Calu3 (cell line): Measurements from ENCODE around the gene KCNIP4. TPM values are rescaled to one million over a fixed set of nuclear protein-coding genes. Genes with fewer than 3 reads are reported as not detected.

Experiments
- BruUV-seq: library from RNA; stranded (reverse); fragments of 400-500 nt; replicated peaks from 2 replicates; lab custom pipeline; 2021; lab: Mats Ljungman, UMichigan
- CTCF ChIA-PET: fragments of 300-600 bp; sonication (Branson Sonifier 250); formaldehyde crosslinking; loops from one replicate; lab custom pipeline; 2022; ENCODE audit warnings: antibody characterized with exemption; lab: Charles Lee
- DNase-seq: peaks from one replicate; pipeline ENCODE4 v3.0.0; 2022
- H3K27ac Mint-ChIP-seq: one replicate; pipeline ENCODE4 v1.8.0; 2022; ENCODE audit warnings: mixed read lengths; ENCODE audit not compliant: unreplicated experiment
- H3K27me3 Mint-ChIP-seq: one replicate; pipeline ENCODE4 v1.8.0; 2022; ENCODE audit warnings: mixed read lengths; ENCODE audit not compliant: unreplicated experiment
- H3K36me3 Mint-ChIP-seq: one replicate; pipeline ENCODE4 v1.8.0; 2022; ENCODE audit warnings: mild to moderate bottlenecking, moderate library complexity, mixed read lengths; ENCODE audit not compliant: insufficient read depth, unreplicated experiment
- H3K4me1 Mint-ChIP-seq: one replicate; pipeline ENCODE4 v1.8.0; 2022; ENCODE audit warnings: mild to moderate bottlenecking, low read depth, mixed read lengths; ENCODE audit not compliant: unreplicated experiment
- H3K4me3 Mint-ChIP-seq: one replicate; pipeline ENCODE4 v1.8.0; 2022; ENCODE audit warnings: mild to moderate bottlenecking, low read depth, moderate library complexity, mixed read lengths; ENCODE audit not compliant: unreplicated experiment
- H3K9me3 Mint-ChIP-seq: one replicate; pipeline ENCODE4 v1.8.0; 2022; ENCODE audit warnings: low read depth, mixed read lengths; ENCODE audit not compliant: unreplicated experiment
- CTCF ChIP-seq: fragments of 200-600 bp; IDR thresholded peaks from one replicate; pipeline ENCODE4 v1.8.0; 2022; ENCODE audit warnings: antibody characterized with exemption; ENCODE audit not compliant: unreplicated experiment
- intact Hi-C: fragments of 100-400 bp; cut with micrococcal nuclease; formaldehyde crosslinking; loops from one replicate; pipeline ENCODE4 v1.10.0; 2022; ENCODE audit not compliant: unreplicated experiment
- total RNA-seq: library from RNA; stranded (reverse); gene quantifications from 2 replicates; pipeline ENCODE4 v1.2.3, GENCODE V29; 2022

KCNIP4 gene
- total RNA-seq, 1 experiment from 2014 or later = not detected

DNA sequence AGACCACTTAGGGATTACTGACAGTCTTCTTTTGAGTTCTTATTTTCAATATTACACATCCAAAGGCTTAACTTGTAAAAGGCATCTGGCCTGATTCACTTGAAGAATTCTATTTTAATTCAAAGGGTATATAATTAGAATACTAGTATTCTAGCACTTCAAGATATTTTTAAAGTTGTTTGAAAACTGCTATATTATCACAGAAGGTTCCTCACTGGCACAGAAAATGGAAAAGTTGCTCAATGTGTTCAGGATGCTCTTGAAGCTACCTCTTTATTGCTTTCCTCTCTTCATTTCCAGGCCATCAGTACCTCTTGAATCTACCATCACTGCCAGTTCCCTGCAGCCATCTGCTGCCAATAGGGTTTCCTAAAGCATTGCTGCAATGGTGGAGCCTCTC is 271.4 kb downstream of the KCNIP4 start:
- Mint-ChIP-seq H3K4me1 (no peaks in the 10 kb centered on the region), H3K36me3 (no peaks in the 10 kb centered on the region), H3K27me3 (no peaks in the 10 kb centered on the region), H3K4me3 (no peak overlapping the region), H3K9me3 (peaks cover 3% of the 10 kb centered on the region), H3K27ac (no peak overlapping the region)
- intact Hi-C loops = no loop called here
- no peak for TF ChIP-seq CTCF
- no peak for DNase-seq
- CTCF ChIA-PET = no interaction called here
- BruUV-seq = no TSS peak

DNA sequence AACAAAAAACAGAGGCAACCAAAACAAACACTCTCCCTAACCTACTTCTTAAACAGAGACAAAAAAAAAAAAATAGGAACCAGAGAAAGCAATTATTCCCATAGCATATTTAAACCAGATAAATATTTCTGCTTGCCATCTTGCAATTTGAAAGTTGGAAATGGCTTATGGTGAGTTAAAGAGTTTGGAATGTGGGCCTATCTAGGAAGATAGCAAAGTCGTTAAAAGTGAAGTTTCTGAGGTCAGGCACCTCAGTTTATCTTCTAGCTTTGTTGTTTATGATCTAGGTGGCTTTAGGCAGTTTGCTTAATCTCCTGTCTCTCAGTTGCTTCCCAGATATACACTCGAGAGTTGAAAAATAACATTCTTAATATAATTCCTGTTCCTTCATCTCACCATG is 284.2 kb downstream of the KCNIP4 start:
- Mint-ChIP-seq H3K9me3 (no peaks in the 10 kb centered on the region), H3K27ac (no peak overlapping the region), H3K36me3 (no peaks in the 10 kb centered on the region), H3K27me3 (no peaks in the 10 kb centered on the region), H3K4me3 (no peak overlapping the region), H3K4me1 (no peaks in the 10 kb centered on the region)
- TF ChIP-seq CTCF = no peak
- CTCF ChIA-PET = no interaction called here
- BruUV-seq = no TSS peak
- no peak for DNase-seq
- intact Hi-C loops = no loop called here

DNA sequence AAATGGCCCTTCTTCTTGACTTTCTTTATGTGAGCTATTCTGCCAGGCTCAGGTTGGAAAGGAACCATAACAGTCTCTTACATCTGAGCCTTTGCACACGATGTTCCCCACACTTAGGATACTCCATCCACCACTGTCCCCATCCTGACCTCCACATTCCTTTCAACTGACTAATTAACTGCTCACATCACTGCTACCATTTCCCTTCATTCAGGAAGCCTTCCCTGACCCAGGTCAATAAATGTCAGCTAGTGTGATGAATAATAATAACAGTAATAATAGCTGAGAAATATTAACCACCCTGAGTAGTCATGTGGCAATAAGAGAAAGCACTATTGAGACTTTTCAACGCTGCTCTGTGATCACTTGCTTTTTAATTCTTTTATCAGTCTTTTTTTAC is 291.7 kb downstream of the KCNIP4 start:
- no TSS peak for BruUV-seq
- H3K4me1 Mint-ChIP-seq = peaks cover 10% of the 10 kb centered on the region
- no peak for TF ChIP-seq CTCF
- H3K4me3 Mint-ChIP-seq = no peak overlapping the region
- no peaks in the 10 kb centered on the region for H3K36me3 Mint-ChIP-seq
- H3K27me3 Mint-ChIP-seq = no peaks in the 10 kb centered on the region
- DNase-seq = peak; percentile 25
- intact Hi-C loops = no loop called here
- no peaks in the 10 kb centered on the region for H3K9me3 Mint-ChIP-seq
- CTCF ChIA-PET = no interaction called here
- H3K27ac Mint-ChIP-seq = no peak overlapping the region

DNA sequence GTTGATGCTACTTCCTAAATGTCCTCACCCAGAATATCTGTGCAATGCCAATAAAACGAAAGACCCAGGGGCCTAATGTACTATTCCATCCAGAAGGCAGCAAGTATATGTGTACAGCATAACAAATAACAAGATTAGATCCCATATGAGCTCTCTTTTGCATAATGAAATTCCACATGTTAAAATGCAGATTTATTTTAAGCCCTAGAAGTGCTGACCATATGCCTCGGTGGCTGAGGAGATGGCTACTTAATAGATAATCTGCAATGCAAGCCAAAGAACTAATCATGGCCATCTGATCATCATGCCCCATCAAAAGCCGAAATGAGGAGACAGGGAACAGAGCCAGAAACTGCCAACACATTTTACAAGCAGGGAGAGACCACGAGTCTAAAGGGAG is 293.5 kb downstream of the KCNIP4 start:
- BruUV-seq = no TSS peak
- H3K4me1 Mint-ChIP-seq = peaks cover 10% of the 10 kb centered on the region

More for the DNA sequence above, 293.5 kb downstream of the KCNIP4 start:
- Mint-ChIP-seq H3K9me3 (no peaks in the 10 kb centered on the region), H3K27me3 (no peaks in the 10 kb centered on the region), H3K27ac (no peak overlapping the region), H3K4me3 (no peak overlapping the region), H3K36me3 (no peaks in the 10 kb centered on the region)
- intact Hi-C loops = no loop called here
- CTCF ChIA-PET = no interaction called here
- TF ChIP-seq CTCF = no peak
- DNase-seq = no peak
